ENCODE results near the gene PCGF1. TPM values are rescaled to one million over a fixed set of nuclear protein-coding genes. Genes with fewer than 3 reads are reported as not detected.
A peak's percentile ranks its signal among the peaks of the same experiment; 100 is the strongest.

Gene PCGF1
- total and polyA plus RNA-seq, 9 of the 15 experiments (the other 6 are each of a cell fraction or from before 2014, with no cell fraction given) = 20.3 to 45.7 (median 29.3) TPM

DNA sequence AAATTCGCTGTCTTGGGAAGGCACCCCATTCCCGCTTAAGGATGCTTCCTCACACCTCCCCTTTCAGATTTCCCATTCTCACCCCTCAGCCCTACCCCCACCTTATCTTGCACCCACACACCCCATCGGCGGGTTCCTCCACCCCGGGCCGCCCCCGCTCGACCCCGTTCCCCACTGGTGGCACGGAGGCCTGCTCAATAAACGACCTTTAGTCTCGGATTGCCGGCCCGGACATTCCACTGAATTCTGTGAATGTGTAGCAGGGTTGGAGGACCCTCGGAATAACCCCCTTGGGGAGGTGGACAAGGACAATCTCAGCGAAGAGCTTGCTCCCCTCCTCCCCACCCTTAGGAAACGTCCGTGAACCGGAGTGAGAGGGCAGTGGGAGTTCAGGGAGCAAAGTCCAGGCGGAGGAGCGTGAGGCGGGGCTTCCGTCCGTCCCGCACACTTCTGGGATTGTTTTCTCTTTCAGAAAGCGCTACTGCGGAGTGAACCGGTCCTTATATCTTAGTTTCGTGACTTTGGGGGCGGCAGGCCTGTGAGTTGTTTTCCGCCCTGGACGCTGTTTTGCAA is 5.3 kb downstream of the PCGF1 start (continued):
- 0 out of 2 replicates have a peak, but pooled peaks have one; percentile 4 for TF ChIP-seq KAT7 (CRISPR knock-in tag; IDR thresholded peaks at IDR 0.05; ENCODE audit: borderline replicate concordance)
- TF ChIP-seq ETV6 (IDR thresholded peaks at IDR 0.05; ENCODE audit: borderline replicate concordance in 1 of 2, low read depth in 2 of 2, low read length in 1 of 2) = 0 out of 4 replicates have a peak, but pooled peaks of 1 of the 2 experiments have one; percentile 14
- TF ChIP-seq ETV6 (CRISPR knock-in tag; IDR thresholded peaks at IDR 0.05; ENCODE audit: borderline replicate concordance) = no peak
- TF ChIP-seq JUND (IDR thresholded peaks at IDR 0.05; ENCODE audit: borderline replicate concordance, low read depth, low read length) = no peak
- TF ChIP-seq JUND (tag; IDR thresholded peaks at IDR 0.05; ENCODE audit: borderline replicate concordance, low read depth, low read length) = no peak
- TF ChIP-seq, protein P1, sequence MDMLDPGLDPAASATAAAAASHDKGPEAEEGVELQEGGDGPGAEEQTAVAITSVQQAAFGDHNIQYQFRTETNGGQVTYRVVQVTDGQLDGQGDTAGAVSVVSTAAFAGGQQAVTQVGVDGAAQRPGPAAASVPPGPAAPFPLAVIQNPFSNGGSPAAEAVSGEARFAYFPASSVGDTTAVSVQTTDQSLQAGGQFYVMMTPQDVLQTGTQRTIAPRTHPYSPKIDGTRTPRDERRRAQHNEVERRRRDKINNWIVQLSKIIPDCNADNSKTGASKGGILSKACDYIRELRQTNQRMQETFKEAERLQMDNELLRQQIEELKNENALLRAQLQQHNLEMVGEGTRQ (CRISPR knock-in tag; IDR thresholded peaks at IDR 0.05) = no peak
- peak; percentile 80 for TF ChIP-seq ARID1B (IDR thresholded peaks at IDR 0.05)
- TF ChIP-seq RBBP5 (IDR thresholded peaks at IDR 0.05; ENCODE audit: borderline replicate concordance, insufficient read depth, low read length, poor library complexity, severe bottlenecking) = peak; percentile 32
- TF ChIP-seq, protein P2, sequence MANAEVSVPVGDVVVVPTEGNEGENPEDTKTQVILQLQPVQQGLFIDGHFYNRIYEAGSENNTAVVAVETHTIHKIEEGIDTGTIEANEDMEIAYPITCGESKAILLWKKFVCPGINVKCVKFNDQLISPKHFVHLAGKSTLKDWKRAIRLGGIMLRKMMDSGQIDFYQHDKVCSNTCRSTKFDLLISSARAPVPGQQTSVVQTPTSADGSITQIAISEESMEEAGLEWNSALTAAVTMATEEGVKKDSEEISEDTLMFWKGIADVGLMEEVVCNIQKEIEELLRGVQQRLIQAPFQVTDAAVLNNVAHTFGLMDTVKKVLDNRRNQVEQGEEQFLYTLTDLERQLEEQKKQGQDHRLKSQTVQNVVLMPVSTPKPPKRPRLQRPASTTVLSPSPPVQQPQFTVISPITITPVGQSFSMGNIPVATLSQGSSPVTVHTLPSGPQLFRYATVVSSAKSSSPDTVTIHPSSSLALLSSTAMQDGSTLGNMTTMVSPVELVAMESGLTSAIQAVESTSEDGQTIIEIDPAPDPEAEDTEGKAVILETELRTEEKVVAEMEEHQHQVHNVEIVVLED (CRISPR knock-in tag; IDR thresholded peaks at IDR 0.05) = no peak
- 0 out of 2 replicates have a peak, but pooled peaks have one; percentile 54 for TF ChIP-seq BRD4 (IDR thresholded peaks at IDR 0.05)
- no peak for TF ChIP-seq STAG1 (CRISPR knock-in tag; IDR thresholded peaks at IDR 0.05; ENCODE audit: borderline replicate concordance)
- no peak for TF ChIP-seq FOXA3 (CRISPR knock-in tag; conservative IDR thresholded peaks at IDR 0.05 in 1 of 2, IDR thresholded peaks at IDR 0.05 in 1 of 2)
- TF ChIP-seq, protein P3, sequence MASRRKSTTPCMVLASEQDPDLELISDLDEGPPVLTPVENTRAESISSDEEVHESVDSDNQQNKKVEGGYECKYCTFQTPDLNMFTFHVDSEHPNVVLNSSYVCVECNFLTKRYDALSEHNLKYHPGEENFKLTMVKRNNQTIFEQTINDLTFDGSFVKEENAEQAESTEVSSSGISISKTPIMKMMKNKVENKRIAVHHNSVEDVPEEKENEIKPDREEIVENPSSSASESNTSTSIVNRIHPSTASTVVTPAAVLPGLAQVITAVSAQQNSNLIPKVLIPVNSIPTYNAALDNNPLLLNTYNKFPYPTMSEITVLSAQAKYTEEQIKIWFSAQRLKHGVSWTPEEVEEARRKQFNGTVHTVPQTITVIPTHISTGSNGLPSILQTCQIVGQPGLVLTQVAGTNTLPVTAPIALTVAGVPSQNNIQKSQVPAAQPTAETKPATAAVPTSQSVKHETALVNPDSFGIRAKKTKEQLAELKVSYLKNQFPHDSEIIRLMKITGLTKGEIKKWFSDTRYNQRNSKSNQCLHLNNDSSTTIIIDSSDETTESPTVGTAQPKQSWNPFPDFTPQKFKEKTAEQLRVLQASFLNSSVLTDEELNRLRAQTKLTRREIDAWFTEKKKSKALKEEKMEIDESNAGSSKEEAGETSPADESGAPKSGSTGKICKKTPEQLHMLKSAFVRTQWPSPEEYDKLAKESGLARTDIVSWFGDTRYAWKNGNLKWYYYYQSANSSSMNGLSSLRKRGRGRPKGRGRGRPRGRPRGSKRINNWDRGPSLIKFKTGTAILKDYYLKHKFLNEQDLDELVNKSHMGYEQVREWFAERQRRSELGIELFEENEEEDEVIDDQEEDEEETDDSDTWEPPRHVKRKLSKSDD (conservative IDR thresholded peaks at IDR 0.05; ENCODE audit: low read length) = no peak
- no peak for TF ChIP-seq ZNF518B (CRISPR knock-in tag; IDR thresholded peaks at IDR 0.05)
- no peak for TF ChIP-seq TARDBP (IDR thresholded peaks at IDR 0.05)
- TF ChIP-seq, protein P4, sequence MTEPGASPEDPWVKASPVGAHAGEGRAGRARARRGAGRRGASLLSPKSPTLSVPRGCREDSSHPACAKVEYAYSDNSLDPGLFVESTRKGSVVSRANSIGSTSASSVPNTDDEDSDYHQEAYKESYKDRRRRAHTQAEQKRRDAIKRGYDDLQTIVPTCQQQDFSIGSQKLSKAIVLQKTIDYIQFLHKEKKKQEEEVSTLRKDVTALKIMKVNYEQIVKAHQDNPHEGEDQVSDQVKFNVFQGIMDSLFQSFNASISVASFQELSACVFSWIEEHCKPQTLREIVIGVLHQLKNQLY (CRISPR knock-in tag; conservative IDR thresholded peaks at IDR 0.05) = no peak
- no peak for TF ChIP-seq DDX20 (tag; IDR thresholded peaks at IDR 0.05; ENCODE audit: low read depth)
- TF ChIP-seq JUNB (CRISPR knock-in tag; conservative IDR thresholded peaks at IDR 0.05) = no peak

All from K562 (cell line).